ENCODE data around the gene DDX31.

GRCh38 chr9:132647806-132648205, 22.0 kb downstream of the DDX31 start:
- no peak for TF ChIP-seq CTCF (IDR thresholded peaks at IDR 0.05; ENCODE audit: poor library complexity)
- TF ChIP-seq EZH2 (IDR thresholded peaks at IDR 0.05; ENCODE audit: borderline replicate concordance) = no peak

Data from hepatocyte (in vitro differentiated cells).